SK-N-MC (cell line): ENCODE results near the gene BLOC1S6.

Experiments used
- EZH2 ChIP-seq: fragments of 200-600 bp; sonication (generic); IDR thresholded peaks from one replicate; pipeline ENCODE4 v1.6.1; 2017; ENCODE audit warnings: antibody characterized with exemption
- FOXP2 ChIP-seq: optimal IDR thresholded peaks from 2 replicates; pipeline ENCODE3; 2011; ENCODE audit warnings: mild to moderate bottlenecking, moderate library complexity; ENCODE audit not compliant: insufficient read depth; ENCODE audit errors: extremely low read length, control extremely low read depth
- POLR2AphosphoS5 ChIP-seq: IDR thresholded peaks from 2 replicates; pipeline ENCODE4 v1.6.1; 2012; ENCODE audit warnings: mild to moderate bottlenecking, low read depth, low read length, borderline replicate concordance

GRCh38 chr15:45589256-45589655 lies 2.1 kb downstream of the BLOC1S6 start:
- no peak for TF ChIP-seq POLR2AphosphoS5
- no peak for TF ChIP-seq EZH2
- TF ChIP-seq FOXP2, result no peak
